ENCODE measurements around the gene LYPD4.

Gene LYPD4

GRCh38 chr19:41863209-41863931 is 18.9 kb upstream of the LYPD4 start:
- H3K9ac ChIP-seq (ENCODE audit: low read depth in 1 of 2, low read length in 2 of 2): no peak overlapping the region
- H3K4me1 ChIP-seq (ENCODE audit: control insufficient read depth in 2 of 2, insufficient read depth in 2 of 2, low read length in 2 of 2): peaks cover 45 to 46% of the 10 kb centered on the region in 2 donors
- H3K4me3 ChIP-seq (ENCODE audit: low read length in 2 of 2): no peak overlapping the region
- H3K9me3 ChIP-seq (ENCODE audit: control insufficient read depth in 2 of 2, low read length in 2 of 2): no peaks in the 10 kb centered on the region
- no peak overlapping the region for H3K27ac ChIP-seq (ENCODE audit: low read depth in 2 of 2, low read length in 2 of 2)
- no peaks in the 10 kb centered on the region for H3K27me3 ChIP-seq (ENCODE audit: control insufficient read depth in 2 of 2, insufficient read depth in 2 of 2, low read length in 2 of 2)
- H3K36me3 ChIP-seq (ENCODE audit: control insufficient read depth in 2 of 2, insufficient read depth in 2 of 2, low read length in 2 of 2): peaks cover 41 to 46% of the 10 kb centered on the region in 2 donors

GRCh38 chr19:41862445-41862986 is 18.0 kb upstream of the LYPD4 start:
- Histone ChIP-seq H3K9ac (ENCODE audit: low read depth in 1 of 2, low read length in 2 of 2) (no peak overlapping the region), H3K27ac (ENCODE audit: low read depth in 2 of 2, low read length in 2 of 2) (no peak overlapping the region), H3K4me3 (ENCODE audit: low read length in 2 of 2) (no peak overlapping the region), H3K9me3 (ENCODE audit: control insufficient read depth in 2 of 2, low read length in 2 of 2) (no peaks in the 10 kb centered on the region), H3K4me1 (ENCODE audit: control insufficient read depth in 2 of 2, insufficient read depth in 2 of 2, low read length in 2 of 2) (peaks cover 36 to 39% of the 10 kb centered on the region in 2 donors), H3K36me3 (ENCODE audit: control insufficient read depth in 2 of 2, insufficient read depth in 2 of 2, low read length in 2 of 2) (peaks cover 41 to 42% of the 10 kb centered on the region in 2 donors), H3K27me3 (ENCODE audit: control insufficient read depth in 2 of 2, insufficient read depth in 2 of 2, low read length in 2 of 2) (no peaks in the 10 kb centered on the region)

DNA sequence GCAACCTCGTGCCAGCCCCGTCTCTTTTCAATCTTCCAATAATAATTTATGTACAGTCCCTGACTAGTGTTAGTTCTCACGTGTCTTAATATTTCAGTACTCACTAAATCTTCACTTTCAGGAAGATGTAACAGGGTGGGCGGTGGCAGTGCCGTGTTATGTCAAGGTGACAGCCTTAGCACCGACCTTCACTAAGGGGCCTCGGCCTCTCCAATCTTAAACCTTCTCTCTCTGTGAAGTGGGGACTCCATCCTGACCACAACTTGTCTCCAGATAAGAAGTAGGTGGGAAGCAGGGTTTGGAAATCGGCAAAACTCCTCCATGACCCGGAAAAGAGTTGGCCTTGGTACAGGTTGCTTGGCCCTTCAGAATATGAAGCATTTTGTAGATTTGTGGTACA is 17.4 kb upstream of the LYPD4 start:
- H3K4me3 ChIP-seq (ENCODE audit: low read length in 2 of 2): no peak overlapping the region

DNA sequence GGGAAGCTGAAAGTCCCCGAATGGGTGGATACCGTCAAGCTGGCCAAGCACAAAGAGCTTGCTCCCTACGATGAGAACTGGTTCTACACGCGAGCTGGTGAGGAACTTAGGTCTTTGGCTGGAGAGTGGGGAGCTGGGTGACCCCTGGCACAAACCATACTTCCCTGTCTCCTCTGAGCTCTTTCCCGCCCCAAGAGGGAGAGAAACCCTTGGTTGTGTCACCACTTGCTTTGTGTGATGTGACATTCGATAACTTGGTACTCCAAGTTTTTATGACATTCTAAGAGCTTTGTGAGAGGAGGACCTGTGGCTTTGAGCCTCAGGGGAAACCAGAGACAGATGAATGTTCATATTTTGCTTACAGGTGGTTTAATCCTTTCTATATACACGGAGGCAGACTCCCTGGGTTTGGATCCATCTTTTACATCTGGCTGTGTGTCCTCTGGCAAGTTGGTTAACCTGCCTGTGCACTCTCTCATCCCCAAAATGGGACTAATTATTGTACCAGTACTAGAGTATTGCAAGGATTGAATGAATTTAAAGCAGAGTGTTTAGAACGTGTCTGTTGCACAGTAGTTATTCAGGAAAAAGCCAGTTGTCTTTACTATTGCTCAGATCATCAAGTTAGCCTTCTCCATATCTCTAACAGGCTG is 16.8 kb upstream of the LYPD4 start:
- peaks cover 39 to 40% of the 10 kb centered on the region in 2 donors for H3K36me3 ChIP-seq (ENCODE audit: control insufficient read depth in 2 of 2, insufficient read depth in 2 of 2, low read length in 2 of 2)
- peak overlapping the region; percentile 98 to 99 for H3K27ac ChIP-seq (ENCODE audit: low read depth in 2 of 2, low read length in 2 of 2)
- H3K27me3 ChIP-seq (ENCODE audit: control insufficient read depth in 2 of 2, insufficient read depth in 2 of 2, low read length in 2 of 2): no peaks in the 10 kb centered on the region
- H3K9ac ChIP-seq (ENCODE audit: low read depth in 1 of 2, low read length in 2 of 2): peak overlapping the region; percentile 90 to 95
- H3K4me3 ChIP-seq (ENCODE audit: low read length in 2 of 2): peak overlapping the region; percentile 89 to 97
- peaks cover 34 to 37% of the 10 kb centered on the region in 2 donors for H3K4me1 ChIP-seq (ENCODE audit: control insufficient read depth in 2 of 2, insufficient read depth in 2 of 2, low read length in 2 of 2)
- no peaks in the 10 kb centered on the region for H3K9me3 ChIP-seq (ENCODE audit: control insufficient read depth in 2 of 2, low read length in 2 of 2)

More for the DNA sequence above, 17.4 kb upstream of the LYPD4 start:
- Histone ChIP-seq H3K4me1 (ENCODE audit: control insufficient read depth in 2 of 2, insufficient read depth in 2 of 2, low read length in 2 of 2) (peaks cover 36 to 39% of the 10 kb centered on the region in 2 donors), H3K36me3 (ENCODE audit: control insufficient read depth in 2 of 2, insufficient read depth in 2 of 2, low read length in 2 of 2) (peaks cover 41 to 42% of the 10 kb centered on the region in 2 donors), H3K9ac (ENCODE audit: low read depth in 1 of 2, low read length in 2 of 2) (no peak overlapping the region), H3K27ac (ENCODE audit: low read depth in 2 of 2, low read length in 2 of 2) (no peak overlapping the region), H3K27me3 (ENCODE audit: control insufficient read depth in 2 of 2, insufficient read depth in 2 of 2, low read length in 2 of 2) (no peaks in the 10 kb centered on the region), H3K9me3 (ENCODE audit: control insufficient read depth in 2 of 2, low read length in 2 of 2) (no peaks in the 10 kb centered on the region)

- peak overlapping the region; percentile 90 to 95 for H3K9ac ChIP-seq (ENCODE audit: low read depth in 1 of 2, low read length in 2 of 2)
- peak overlapping the region; percentile 98 to 99 for H3K27ac ChIP-seq (ENCODE audit: low read depth in 2 of 2, low read length in 2 of 2)
- H3K4me1 ChIP-seq (ENCODE audit: control insufficient read depth in 2 of 2, insufficient read depth in 2 of 2, low read length in 2 of 2): peaks cover 32 to 36% of the 10 kb centered on the region in 2 donors
- H3K27me3 ChIP-seq (ENCODE audit: control insufficient read depth in 2 of 2, insufficient read depth in 2 of 2, low read length in 2 of 2): no peaks in the 10 kb centered on the region
- no peaks in the 10 kb centered on the region for H3K9me3 ChIP-seq (ENCODE audit: control insufficient read depth in 2 of 2, low read length in 2 of 2)
- H3K36me3 ChIP-seq (ENCODE audit: control insufficient read depth in 2 of 2, insufficient read depth in 2 of 2, low read length in 2 of 2): peaks cover 38% of the 10 kb centered on the region in 2 donors
- H3K4me3 ChIP-seq (ENCODE audit: low read length in 2 of 2): peak overlapping the region; percentile 89 to 97
Measured at GRCh38 chr19:41860419-41861115, 16.1 kb upstream of the LYPD4 start.

- no peaks in the 10 kb centered on the region for H3K27me3 ChIP-seq (ENCODE audit: control insufficient read depth in 2 of 2, insufficient read depth in 2 of 2, low read length in 2 of 2)
- H3K36me3 ChIP-seq (ENCODE audit: control insufficient read depth in 2 of 2, insufficient read depth in 2 of 2, low read length in 2 of 2): peaks cover 32 to 34% of the 10 kb centered on the region in 2 donors
- H3K4me3 ChIP-seq (ENCODE audit: low read length in 2 of 2): peak within 1 kb of the TSS; percentile 89 to 97
- H3K27ac ChIP-seq (ENCODE audit: low read depth in 2 of 2, low read length in 2 of 2): peak within 1 kb of the TSS; percentile 98 to 99
- H3K9me3 ChIP-seq (ENCODE audit: control insufficient read depth in 2 of 2, low read length in 2 of 2): no peaks in the 10 kb centered on the region
- H3K9ac ChIP-seq (ENCODE audit: low read depth in 1 of 2, low read length in 2 of 2): peak within 1 kb of the TSS; percentile 90 to 95
- peaks cover 30 to 36% of the 10 kb centered on the region in 2 donors for H3K4me1 ChIP-seq (ENCODE audit: control insufficient read depth in 2 of 2, insufficient read depth in 2 of 2, low read length in 2 of 2)
Measured at GRCh38 chr19:41859618-41860418, 15.3 kb upstream of the LYPD4 start, which contains the start of gene RPS19. Gene RPS19, plus strand, starts transcription at chr19:41860255. Its CDS starts 520 bp downstream, at chr19:41860775.

- Histone ChIP-seq H3K9me3 (ENCODE audit: control insufficient read depth in 2 of 2, low read length in 2 of 2) (no peaks in the 10 kb centered on the region), H3K4me1 (ENCODE audit: control insufficient read depth in 2 of 2, insufficient read depth in 2 of 2, low read length in 2 of 2) (peaks cover 28 to 31% of the 10 kb centered on the region in 2 donors), H3K27me3 (ENCODE audit: control insufficient read depth in 2 of 2, insufficient read depth in 2 of 2, low read length in 2 of 2) (no peaks in the 10 kb centered on the region), H3K4me3 (ENCODE audit: low read length in 2 of 2) (peak overlapping the region; percentile 89 to 97), H3K36me3 (ENCODE audit: control insufficient read depth in 2 of 2, insufficient read depth in 2 of 2, low read length in 2 of 2) (peaks cover 26 to 28% of the 10 kb centered on the region in 2 donors), H3K9ac (ENCODE audit: low read depth in 1 of 2, low read length in 2 of 2) (peak overlapping the region; percentile 49 to 53), H3K27ac (ENCODE audit: low read depth in 2 of 2, low read length in 2 of 2) (peak overlapping the region; percentile 98 to 99)
Measured at GRCh38 chr19:41859213-41859617, 14.7 kb upstream of the LYPD4 start.

GRCh38 chr19:41853768-41854167 is 9.3 kb upstream of the LYPD4 start:
- H3K27ac ChIP-seq (ENCODE audit: low read depth in 2 of 2, low read length in 2 of 2): no peak overlapping the region
- no peaks in the 10 kb centered on the region for H3K4me1 ChIP-seq (ENCODE audit: control insufficient read depth in 2 of 2, insufficient read depth in 2 of 2, low read length in 2 of 2)
- H3K9me3 ChIP-seq (ENCODE audit: control insufficient read depth in 2 of 2, low read length in 2 of 2): no peaks in the 10 kb centered on the region
- H3K27me3 ChIP-seq (ENCODE audit: control insufficient read depth in 2 of 2, insufficient read depth in 2 of 2, low read length in 2 of 2): peaks cover 0 to 6% of the 10 kb centered on the region in 2 donors
- H3K4me3 ChIP-seq (ENCODE audit: low read length in 2 of 2): no peak overlapping the region
- no peaks in the 10 kb centered on the region for H3K36me3 ChIP-seq (ENCODE audit: control insufficient read depth in 2 of 2, insufficient read depth in 2 of 2, low read length in 2 of 2)
- no peak overlapping the region for H3K9ac ChIP-seq (ENCODE audit: low read depth in 1 of 2, low read length in 2 of 2)

- H3K27me3 ChIP-seq (ENCODE audit: control insufficient read depth in 2 of 2, insufficient read depth in 2 of 2, low read length in 2 of 2): peaks cover 0 to 6% of the 10 kb centered on the region in 2 donors
- H3K9me3 ChIP-seq (ENCODE audit: control insufficient read depth in 2 of 2, low read length in 2 of 2): no peaks in the 10 kb centered on the region
- H3K4me3 ChIP-seq (ENCODE audit: low read length in 2 of 2): no peak overlapping the region
- H3K36me3 ChIP-seq (ENCODE audit: control insufficient read depth in 2 of 2, insufficient read depth in 2 of 2, low read length in 2 of 2): no peaks in the 10 kb centered on the region
- no peak overlapping the region for H3K27ac ChIP-seq (ENCODE audit: low read depth in 2 of 2, low read length in 2 of 2)
- H3K9ac ChIP-seq (ENCODE audit: low read depth in 1 of 2, low read length in 2 of 2): no peak overlapping the region
- H3K4me1 ChIP-seq (ENCODE audit: control insufficient read depth in 2 of 2, insufficient read depth in 2 of 2, low read length in 2 of 2): no peaks in the 10 kb centered on the region
Measured at GRCh38 chr19:41853344-41853743, 8.9 kb upstream of the LYPD4 start.
